ENCODE results near the gene EIF4EBP2. TPM values are rescaled to one million over a fixed set of nuclear protein-coding genes. Genes with fewer than 3 reads are reported as not detected.

EIF4EBP2 gene
- total and polyA plus RNA-seq, 2 experiments from 2014 or later: 42.0 to 131 TPM

GRCh38 chr10:70391654-70392053 is 12.3 kb upstream of the EIF4EBP2 start:
- Histone ChIP-seq H3K4me2 (no peak overlapping the region), H3K79me2 (replicated peaks; ENCODE audit: insufficient read depth) (no peaks in the 10 kb centered on the region), H3K27ac (ENCODE audit: low read depth) (no peak overlapping the region), H3K27me3 (ENCODE audit: insufficient read depth) (no peaks in the 10 kb centered on the region), H2AFZ (peak overlapping the region; percentile 53; the same call in 1 of the 2 replicates), H3K4me1 (ENCODE audit: insufficient read depth) (no peaks in the 10 kb centered on the region), H3F3A (replicated peaks; ENCODE audit: low read depth) (peaks cover 5% of the 10 kb centered on the region), H3K9me2 (ENCODE audit: insufficient read depth) (peaks cover 6% of the 10 kb centered on the region; the same call in 1 of the 2 replicates), H4K20me1 (replicated peaks; ENCODE audit: insufficient read depth) (no peaks in the 10 kb centered on the region), H3K36me3 (ENCODE audit: insufficient read depth) (no peaks in the 10 kb centered on the region), H3K4me3 (no peak overlapping the region)
- DNase-seq (ENCODE audit: low spot score) (no peak), ATAC-seq (no peak)
- peaks cover 9% of the 10 kb centered on the region; the same call in 2 of the 3 replicates for H3K4me1 Mint-ChIP-seq
- TF ChIP-seq, protein P1, sequence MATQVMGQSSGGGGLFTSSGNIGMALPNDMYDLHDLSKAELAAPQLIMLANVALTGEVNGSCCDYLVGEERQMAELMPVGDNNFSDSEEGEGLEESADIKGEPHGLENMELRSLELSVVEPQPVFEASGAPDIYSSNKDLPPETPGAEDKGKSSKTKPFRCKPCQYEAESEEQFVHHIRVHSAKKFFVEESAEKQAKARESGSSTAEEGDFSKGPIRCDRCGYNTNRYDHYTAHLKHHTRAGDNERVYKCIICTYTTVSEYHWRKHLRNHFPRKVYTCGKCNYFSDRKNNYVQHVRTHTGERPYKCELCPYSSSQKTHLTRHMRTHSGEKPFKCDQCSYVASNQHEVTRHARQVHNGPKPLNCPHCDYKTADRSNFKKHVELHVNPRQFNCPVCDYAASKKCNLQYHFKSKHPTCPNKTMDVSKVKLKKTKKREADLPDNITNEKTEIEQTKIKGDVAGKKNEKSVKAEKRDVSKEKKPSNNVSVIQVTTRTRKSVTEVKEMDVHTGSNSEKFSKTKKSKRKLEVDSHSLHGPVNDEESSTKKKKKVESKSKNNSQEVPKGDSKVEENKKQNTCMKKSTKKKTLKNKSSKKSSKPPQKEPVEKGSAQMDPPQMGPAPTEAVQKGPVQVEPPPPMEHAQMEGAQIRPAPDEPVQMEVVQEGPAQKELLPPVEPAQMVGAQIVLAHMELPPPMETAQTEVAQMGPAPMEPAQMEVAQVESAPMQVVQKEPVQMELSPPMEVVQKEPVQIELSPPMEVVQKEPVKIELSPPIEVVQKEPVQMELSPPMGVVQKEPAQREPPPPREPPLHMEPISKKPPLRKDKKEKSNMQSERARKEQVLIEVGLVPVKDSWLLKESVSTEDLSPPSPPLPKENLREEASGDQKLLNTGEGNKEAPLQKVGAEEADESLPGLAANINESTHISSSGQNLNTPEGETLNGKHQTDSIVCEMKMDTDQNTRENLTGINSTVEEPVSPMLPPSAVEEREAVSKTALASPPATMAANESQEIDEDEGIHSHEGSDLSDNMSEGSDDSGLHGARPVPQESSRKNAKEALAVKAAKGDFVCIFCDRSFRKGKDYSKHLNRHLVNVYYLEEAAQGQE (IDR thresholded peaks at IDR 0.05; ENCODE audit: unreplicated experiment): no peak
- TF ChIP-seq POLR2AphosphoS5 (IDR thresholded peaks at IDR 0.05; ENCODE audit: low read depth) (no peak), ETS1 (IDR thresholded peaks at IDR 0.05) (no peak), EZH2phosphoT487 (IDR thresholded peaks at IDR 0.05; ENCODE audit: unreplicated experiment) (no peak), NANOG (IDR thresholded peaks at IDR 0.05; ENCODE audit: borderline replicate concordance) (no peak), ZNF114 (CRISPR knock-in tag; IDR thresholded peaks at IDR 0.05) (no peak), STAT1 (IDR thresholded peaks at IDR 0.05; ENCODE audit: unreplicated experiment) (no peak), EZH2 (IDR thresholded peaks at IDR 0.05; ENCODE audit: low read depth, unreplicated experiment) (no peak), ZNF331 (CRISPR knock-in tag; IDR thresholded peaks at IDR 0.05; ENCODE audit: low read depth) (no peak)
- TF ChIP-seq, protein P2, sequence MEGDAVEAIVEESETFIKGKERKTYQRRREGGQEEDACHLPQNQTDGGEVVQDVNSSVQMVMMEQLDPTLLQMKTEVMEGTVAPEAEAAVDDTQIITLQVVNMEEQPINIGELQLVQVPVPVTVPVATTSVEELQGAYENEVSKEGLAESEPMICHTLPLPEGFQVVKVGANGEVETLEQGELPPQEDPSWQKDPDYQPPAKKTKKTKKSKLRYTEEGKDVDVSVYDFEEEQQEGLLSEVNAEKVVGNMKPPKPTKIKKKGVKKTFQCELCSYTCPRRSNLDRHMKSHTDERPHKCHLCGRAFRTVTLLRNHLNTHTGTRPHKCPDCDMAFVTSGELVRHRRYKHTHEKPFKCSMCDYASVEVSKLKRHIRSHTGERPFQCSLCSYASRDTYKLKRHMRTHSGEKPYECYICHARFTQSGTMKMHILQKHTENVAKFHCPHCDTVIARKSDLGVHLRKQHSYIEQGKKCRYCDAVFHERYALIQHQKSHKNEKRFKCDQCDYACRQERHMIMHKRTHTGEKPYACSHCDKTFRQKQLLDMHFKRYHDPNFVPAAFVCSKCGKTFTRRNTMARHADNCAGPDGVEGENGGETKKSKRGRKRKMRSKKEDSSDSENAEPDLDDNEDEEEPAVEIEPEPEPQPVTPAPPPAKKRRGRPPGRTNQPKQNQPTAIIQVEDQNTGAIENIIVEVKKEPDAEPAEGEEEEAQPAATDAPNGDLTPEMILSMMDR (conservative IDR thresholded peaks at IDR 0.05; ENCODE audit: low read depth in 2 of 2): no peak
- no peaks in the 10 kb centered on the region for H3K36me3 Mint-ChIP-seq (ENCODE audit: low read depth)
- H3K4me3 Mint-ChIP-seq: no peak overlapping the region
- H3K27me3 Mint-ChIP-seq (ENCODE audit: insufficient read depth, low read depth, poor library complexity): peaks cover 3% of the 10 kb centered on the region
- no peak overlapping the region for H3K27ac Mint-ChIP-seq
- no peaks in the 10 kb centered on the region for H3K9me3 Mint-ChIP-seq
